WERI-Rb-1 (cell line): ENCODE data around the gene MMP12.

Source experiments
- DNase-seq: peaks from one replicate; pipeline ENCODE4 v3.0.0-alpha.2; 2020
- H3K27ac ChIP-seq: fragments of 250-450 bp; sonication (Bioruptor Pico); 2 replicates; pipeline ENCODE4 v1.5.1; 2020; ENCODE audit warnings: mild to moderate bottlenecking, moderate library complexity
- H3K27me3 ChIP-seq: fragments of 250-450 bp; sonication (Bioruptor Pico); 2 replicates; pipeline ENCODE4 v1.5.1; 2021; ENCODE audit warnings: mild to moderate bottlenecking, low read depth, moderate library complexity; ENCODE audit not compliant: insufficient read depth, severe bottlenecking
- H3K36me3 ChIP-seq: fragments of 250-450 bp; sonication (Bioruptor Pico); 2 replicates; pipeline ENCODE4 v1.5.1; 2020; ENCODE audit warnings: mild to moderate bottlenecking, moderate library complexity
- H3K4me3 ChIP-seq: 2 replicates; pipeline ENCODE4 v1.5.1; 2011; ENCODE audit warnings: low read depth, mild to moderate bottlenecking, control low read depth, low read length
- H3K9me3 ChIP-seq: fragments of 250-450 bp; sonication (Bioruptor Pico); 2 replicates; pipeline ENCODE4 v1.5.1; 2021; ENCODE audit warnings: mild to moderate bottlenecking, moderate library complexity; ENCODE audit not compliant: severe bottlenecking
- TF ChIP-seq, protein P1 (sequence below): IDR thresholded peaks from 2 replicates; pipeline ENCODE4 v1.5.1; 2011; ENCODE audit warnings: low read depth, mild to moderate bottlenecking, control low read depth, inconsistent platforms, low read length

MMP12 gene

DNA sequence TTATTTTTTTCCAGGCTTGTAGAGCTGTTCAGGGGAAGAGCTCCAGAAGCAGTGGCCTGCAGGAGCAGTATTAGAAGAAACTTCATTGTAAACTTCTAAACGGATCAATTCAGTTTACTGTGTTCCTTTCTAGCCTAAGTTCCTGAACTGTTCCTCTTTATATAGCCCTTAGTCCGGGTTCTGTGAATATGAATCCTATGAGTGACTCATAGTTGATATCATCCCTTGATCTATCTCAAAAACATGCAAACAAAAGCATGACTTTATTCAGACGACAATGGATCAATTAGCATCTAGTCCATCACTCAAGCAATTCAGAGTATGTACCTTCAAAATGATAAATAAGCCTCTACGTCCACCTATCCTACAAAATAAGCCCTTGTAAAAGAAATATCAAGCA is at the start of gene MMP12:
MMP12 (minus strand) TSS at position 131 of the 400 bp plus-strand sequence; CDS start at position 86, 45 bp downstream.
- Histone ChIP-seq H3K36me3 (no peaks in the 10 kb centered on the region), H3K4me3 (no peak within 1 kb of the TSS), H3K27ac (no peak within 1 kb of the TSS), H3K9me3 (no peaks in the 10 kb centered on the region), H3K27me3 (no peaks in the 10 kb centered on the region)
- TF ChIP-seq, protein P1, sequence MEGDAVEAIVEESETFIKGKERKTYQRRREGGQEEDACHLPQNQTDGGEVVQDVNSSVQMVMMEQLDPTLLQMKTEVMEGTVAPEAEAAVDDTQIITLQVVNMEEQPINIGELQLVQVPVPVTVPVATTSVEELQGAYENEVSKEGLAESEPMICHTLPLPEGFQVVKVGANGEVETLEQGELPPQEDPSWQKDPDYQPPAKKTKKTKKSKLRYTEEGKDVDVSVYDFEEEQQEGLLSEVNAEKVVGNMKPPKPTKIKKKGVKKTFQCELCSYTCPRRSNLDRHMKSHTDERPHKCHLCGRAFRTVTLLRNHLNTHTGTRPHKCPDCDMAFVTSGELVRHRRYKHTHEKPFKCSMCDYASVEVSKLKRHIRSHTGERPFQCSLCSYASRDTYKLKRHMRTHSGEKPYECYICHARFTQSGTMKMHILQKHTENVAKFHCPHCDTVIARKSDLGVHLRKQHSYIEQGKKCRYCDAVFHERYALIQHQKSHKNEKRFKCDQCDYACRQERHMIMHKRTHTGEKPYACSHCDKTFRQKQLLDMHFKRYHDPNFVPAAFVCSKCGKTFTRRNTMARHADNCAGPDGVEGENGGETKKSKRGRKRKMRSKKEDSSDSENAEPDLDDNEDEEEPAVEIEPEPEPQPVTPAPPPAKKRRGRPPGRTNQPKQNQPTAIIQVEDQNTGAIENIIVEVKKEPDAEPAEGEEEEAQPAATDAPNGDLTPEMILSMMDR, result no peak
- DNase-seq, result no peak

DNA sequence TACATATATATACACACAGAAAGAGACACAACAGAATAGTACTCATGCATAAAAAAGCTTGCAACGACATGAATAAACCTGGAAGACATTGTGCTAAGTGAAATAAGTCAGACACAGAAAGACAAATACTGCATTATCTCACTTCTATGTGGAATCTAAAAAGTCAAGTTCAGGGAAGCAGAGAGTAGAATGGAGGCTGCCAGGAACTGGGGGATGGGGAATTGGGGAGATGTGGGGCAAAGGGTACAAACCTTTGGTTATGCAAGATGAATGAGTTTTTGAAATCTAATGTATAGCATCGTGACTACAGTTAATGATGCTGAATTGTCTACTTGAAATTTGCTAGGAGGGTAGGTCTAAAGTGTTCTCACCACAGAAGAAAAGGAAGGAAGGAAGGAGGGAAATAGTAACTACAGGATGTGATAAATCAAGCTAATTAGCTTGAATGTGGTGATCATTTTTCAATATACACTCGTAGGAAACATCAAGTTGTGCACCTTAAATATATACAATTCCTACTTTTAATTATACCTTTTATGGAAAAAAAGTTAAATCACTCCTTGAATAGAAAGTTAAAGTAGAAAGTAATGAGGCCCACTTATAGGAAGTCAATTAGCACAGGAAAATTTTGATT is 46.9 kb upstream of the MMP12 start:
- Histone ChIP-seq H3K9me3 (no peaks in the 10 kb centered on the region), H3K27ac (no peak overlapping the region), H3K27me3 (no peaks in the 10 kb centered on the region), H3K4me3 (no peak overlapping the region), H3K36me3 (no peaks in the 10 kb centered on the region)
- TF ChIP-seq, protein P1, result no peak
- DNase-seq, result no peak

DNA sequence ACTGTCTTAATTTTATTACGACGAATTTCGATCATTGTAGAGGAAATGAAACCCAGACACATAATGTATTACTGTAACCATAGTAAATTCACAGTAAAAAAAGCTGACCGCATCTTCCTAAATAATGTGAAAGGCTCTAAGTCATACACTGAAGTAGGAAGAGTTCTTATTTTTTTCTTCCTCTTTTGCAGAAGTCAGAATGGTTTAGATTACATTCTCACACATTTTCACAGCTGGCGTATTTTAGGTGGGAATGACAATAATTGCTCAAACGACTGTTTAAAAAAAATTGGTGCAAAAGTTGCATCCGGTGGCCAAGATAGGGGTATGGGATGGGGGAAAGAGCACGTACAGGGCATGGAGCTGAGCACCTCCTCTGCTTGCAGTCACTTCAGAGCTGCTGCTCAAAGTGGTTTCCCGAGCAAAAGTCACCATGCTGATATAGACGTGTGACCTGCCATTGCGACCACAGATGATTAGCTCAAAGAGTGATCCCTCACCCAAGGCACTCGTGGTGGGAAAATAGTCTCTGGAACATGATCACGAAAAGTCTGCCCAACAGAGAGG is 45.4 kb upstream of the MMP12 start:
- Histone ChIP-seq H3K9me3 (no peaks in the 10 kb centered on the region), H3K27me3 (no peaks in the 10 kb centered on the region), H3K4me3 (no peak overlapping the region), H3K36me3 (no peaks in the 10 kb centered on the region), H3K27ac (no peak overlapping the region)
- TF ChIP-seq, protein P1, result no peak
- DNase-seq, result no peak

DNA sequence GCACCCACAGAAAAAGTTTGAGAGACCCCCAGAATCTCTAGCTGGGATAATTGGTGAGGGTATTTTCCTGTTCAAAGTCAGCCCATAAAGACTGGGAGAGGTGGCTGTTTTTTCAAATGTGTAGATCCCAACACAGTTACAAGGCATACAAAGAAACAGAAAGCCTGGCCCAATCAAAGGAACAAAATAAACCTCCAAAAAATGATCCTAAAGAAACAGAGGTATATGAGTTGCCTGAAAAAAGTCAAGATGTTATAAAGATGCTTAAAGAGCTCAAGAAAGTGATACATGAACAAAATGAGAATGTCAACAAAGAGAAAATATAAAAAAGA is 40.2 kb upstream of the MMP12 start:
- TF ChIP-seq, protein P1, result no peak
- no peak overlapping the region for H3K27ac ChIP-seq
- no peaks in the 10 kb centered on the region for H3K27me3 ChIP-seq
- H3K4me3 ChIP-seq, result no peak overlapping the region
- DNase-seq, result no peak
- no peaks in the 10 kb centered on the region for H3K9me3 ChIP-seq
- H3K36me3 ChIP-seq, result no peaks in the 10 kb centered on the region

DNA sequence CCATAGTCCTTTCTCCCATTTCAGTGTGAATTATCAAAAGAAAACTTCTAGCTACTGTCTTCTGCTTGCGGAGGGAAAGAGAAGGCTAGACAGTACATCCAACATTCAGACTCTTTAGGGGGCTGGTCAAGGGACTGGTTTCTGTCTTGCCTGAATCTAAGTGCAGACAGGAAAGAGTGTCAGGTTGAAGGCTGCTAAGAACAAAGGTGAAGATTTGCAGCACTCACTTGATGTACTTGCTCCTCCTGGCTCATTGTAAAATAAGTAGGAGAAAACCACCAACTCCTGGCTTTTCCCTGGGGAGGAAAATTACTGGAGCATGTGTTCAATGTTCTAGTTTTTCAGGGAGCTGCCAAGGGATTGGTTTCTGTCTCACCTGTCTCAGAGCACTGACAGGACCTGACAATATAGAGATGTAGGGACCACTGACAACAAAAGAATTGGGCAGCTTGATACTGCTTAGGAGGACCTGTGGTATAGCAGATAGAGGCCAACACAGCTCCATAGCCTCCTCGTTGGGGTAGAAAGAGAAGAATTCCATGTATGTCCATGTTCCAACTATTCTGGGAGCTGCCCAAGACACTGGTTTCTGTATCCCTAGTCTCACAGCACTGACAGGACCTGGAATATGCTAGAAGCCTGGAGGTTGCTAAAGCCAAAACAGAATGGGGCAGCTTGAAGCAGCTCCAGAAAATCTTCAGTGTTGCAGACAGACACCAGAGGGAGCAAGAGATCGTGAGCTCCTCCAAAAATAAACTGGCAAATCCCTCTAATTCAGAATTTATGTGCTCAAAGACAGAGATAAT is 39.7 kb upstream of the MMP12 start:
- peak; percentile 17 for DNase-seq
- TF ChIP-seq, protein P1, result peak; percentile 63
- Histone ChIP-seq H3K27ac (no peak overlapping the region), H3K36me3 (no peaks in the 10 kb centered on the region), H3K9me3 (no peaks in the 10 kb centered on the region), H3K27me3 (no peaks in the 10 kb centered on the region), H3K4me3 (no peak overlapping the region)
